LNCaP clone FGC (cell line): ENCODE results near the gene KRTAP4-4.
"Not testable (repeated sequence)": the region's sequence is repeated elsewhere in the genome, so short reads cannot be mapped to it uniquely, and the experiment has no call there.

Experiments
- DNase-seq: peaks from one replicate; pipeline ENCODE4 v3.0.0-alpha.2; 2011; ENCODE audit warnings: low read depth
- H3K4me3 ChIP-seq: 2 replicates; pipeline ENCODE4 v1.5.1; 2011; ENCODE audit warnings: mild to moderate bottlenecking, low read depth, low read length, control low read depth
- CTCF ChIP-seq: IDR thresholded peaks from 2 replicates; pipeline ENCODE4 v1.5.1; 2012; ENCODE audit warnings: mild to moderate bottlenecking; ENCODE audit not compliant: control insufficient read depth, insufficient read depth; ENCODE audit errors: extremely low read depth

The KRTAP4-4 gene

GRCh38 chr17:41147531-41148204, 12.9 kb downstream of the KRTAP4-4 start:
- no peak for TF ChIP-seq CTCF
- DNase-seq, result no peak
- no peak overlapping the region for H3K4me3 ChIP-seq

- no peak for DNase-seq
- no peak for TF ChIP-seq CTCF
- no peak overlapping the region for H3K4me3 ChIP-seq
Observed at GRCh38 chr17:41145261-41145660, 15.3 kb downstream of the KRTAP4-4 start.

- DNase-seq, result no peak
- no peak for TF ChIP-seq CTCF
- no peak overlapping the region for H3K4me3 ChIP-seq
Observed at GRCh38 chr17:41144846-41145245, 15.7 kb downstream of the KRTAP4-4 start.

GRCh38 chr17:41141361-41141760, 19.2 kb downstream of the KRTAP4-4 start:
- TF ChIP-seq CTCF, result no peak
- no peak overlapping the region for H3K4me3 ChIP-seq
- DNase-seq, result no peak

- no peak for TF ChIP-seq CTCF
- DNase-seq, result no peak
Observed at GRCh38 chr17:41140360-41141131, 20.0 kb downstream of the KRTAP4-4 start, which contains the start of gene KRTAP4-6. Gene KRTAP4-6 (minus strand): TSS chr17:41140544. CDS start chr17:41140487, 57 bp downstream.

GRCh38 chr17:41139865-41140264, 20.7 kb downstream of the KRTAP4-4 start:
- DNase-seq, result not testable (repeated sequence)

More at GRCh38 chr17:41140360-41141131, 20.0 kb downstream of the KRTAP4-4 start, which contains the start of gene KRTAP4-6:
- no peak within 1 kb of the TSS for H3K4me3 ChIP-seq

GRCh38 chr17:41133880-41134735, 26.4 kb downstream of the KRTAP4-4 start:
- TF ChIP-seq CTCF, result no peak
- H3K4me3 ChIP-seq, result no peak overlapping the region
- DNase-seq, result no peak

More at GRCh38 chr17:41139865-41140264, 20.7 kb downstream of the KRTAP4-4 start:
- H3K4me3 ChIP-seq, result not testable (repeated sequence)
